Subcutaneous abdominal adipose tissue (tissue), 5 donors: ENCODE data around the gene THBD.

ENCODE experiments used
- H3K27ac ChIP-seq: one replicate; pipeline ENCODE4 v1.7.0; 2013; ENCODE audit warnings: low read depth, mild to moderate bottlenecking, inconsistent platforms, low read length, moderate library complexity
- H3K27me3 ChIP-seq, 5 donors: one replicate each; pipeline ENCODE4 v1.7.0; 2013; ENCODE audit warnings: low read length in 5 of 5, inconsistent platforms in 1 of 5; ENCODE audit not compliant: control insufficient read depth in 5 of 5, insufficient read depth in 4 of 5
- H3K36me3 ChIP-seq, 5 donors: one replicate each; pipeline ENCODE4 v1.7.0; 2013; ENCODE audit warnings: low read length in 5 of 5; ENCODE audit not compliant: control insufficient read depth in 5 of 5, insufficient read depth in 5 of 5
- H3K4me1 ChIP-seq, 5 donors: one replicate each; pipeline ENCODE4 v1.7.0; 2013; ENCODE audit warnings: low read length in 5 of 5, mild to moderate bottlenecking in 3 of 5, moderate library complexity in 1 of 5; ENCODE audit not compliant: control insufficient read depth in 5 of 5, insufficient read depth in 5 of 5
- H3K4me3 ChIP-seq, 5 donors: one replicate each; pipeline ENCODE4 v1.7.0; 2013; ENCODE audit warnings: low read length in 5 of 5, low read depth in 1 of 5
- H3K9ac ChIP-seq, 5 donors: one replicate each; pipeline ENCODE4 v1.7.0; 2013; ENCODE audit warnings: low read length in 5 of 5, mild to moderate bottlenecking in 4 of 5, moderate library complexity in 3 of 5
- H3K9me3 ChIP-seq, 5 donors: one replicate each; pipeline ENCODE4 v1.7.0; 2013; ENCODE audit warnings: low read length in 5 of 5; ENCODE audit not compliant: control insufficient read depth in 5 of 5
- donor health status: healthy.
- donor health status: healthy.
- donor health status: healthy.
- donor health status: healthy.
- donor health status: healthy.

The THBD gene

GRCh38 chr20:23063168-23063567 lies 13.7 kb upstream of the THBD start:
- peaks cover 4 to 33% (median 24%) of the 10 kb centered on the region in 5 donors for H3K4me1 ChIP-seq
- H3K9ac ChIP-seq: no peak overlapping the region
- no peaks in the 10 kb centered on the region for H3K27me3 ChIP-seq
- H3K4me3 ChIP-seq: no peak overlapping the region
- no peaks in the 10 kb centered on the region for H3K36me3 ChIP-seq
- H3K27ac ChIP-seq: no peak overlapping the region
- H3K9me3 ChIP-seq: no peaks in the 10 kb centered on the region

- H3K4me1 ChIP-seq: peaks cover 4 to 33% (median 24%) of the 10 kb centered on the region in 5 donors
- H3K9ac ChIP-seq: no peak overlapping the region
- H3K9me3 ChIP-seq: no peaks in the 10 kb centered on the region
- H3K27ac ChIP-seq: no peak overlapping the region
- H3K27me3 ChIP-seq: no peaks in the 10 kb centered on the region
- no peak overlapping the region for H3K4me3 ChIP-seq
- no peaks in the 10 kb centered on the region for H3K36me3 ChIP-seq
These were observed 13.2 kb upstream of the THBD start for GRCh38 chr20:23062632-23063031.

GRCh38 chr20:23061734-23062561 lies 12.5 kb upstream of the THBD start:
- H3K27ac ChIP-seq: peak overlapping the region; percentile 16

GRCh38 chr20:23061262-23061661 lies 11.8 kb upstream of the THBD start:
- Histone ChIP-seq H3K9me3 (peaks cover 0 to 4% (median 3%) of the 10 kb centered on the region in 5 donors), H3K9ac (no peak overlapping the region), H3K4me1 (peaks cover 4 to 33% (median 24%) of the 10 kb centered on the region in 5 donors), H3K27ac (peak overlapping the region; percentile 16), H3K27me3 (no peaks in the 10 kb centered on the region), H3K36me3 (no peaks in the 10 kb centered on the region), H3K4me3 (no peak overlapping the region)

More at GRCh38 chr20:23061734-23062561, 12.5 kb upstream of the THBD start:
- Histone ChIP-seq H3K9ac (no peak overlapping the region), H3K4me3 (no peak overlapping the region), H3K27me3 (no peaks in the 10 kb centered on the region), H3K36me3 (no peaks in the 10 kb centered on the region), H3K4me1 (peaks cover 4 to 33% (median 24%) of the 10 kb centered on the region in 5 donors), H3K9me3 (peaks cover 0 to under 1% (median 0%) of the 10 kb centered on the region in 5 donors)

- Histone ChIP-seq H3K4me1 (peaks cover 4 to 33% (median 24%) of the 10 kb centered on the region in 5 donors), H3K9ac (no peak overlapping the region), H3K27ac (no peak overlapping the region), H3K9me3 (peaks cover 0 to 4% (median 3%) of the 10 kb centered on the region in 5 donors), H3K4me3 (no peak overlapping the region), H3K36me3 (no peaks in the 10 kb centered on the region), H3K27me3 (no peaks in the 10 kb centered on the region)
These were observed 11.2 kb upstream of the THBD start for GRCh38 chr20:23060629-23061028.

GRCh38 chr20:23059846-23060245 lies 10.4 kb upstream of the THBD start:
- Histone ChIP-seq H3K4me3 (no peak overlapping the region), H3K27ac (no peak overlapping the region), H3K9ac (no peak overlapping the region), H3K9me3 (peaks cover 0 to 4% (median 3%) of the 10 kb centered on the region in 5 donors), H3K4me1 (peaks cover 4 to 33% (median 24%) of the 10 kb centered on the region in 5 donors), H3K36me3 (no peaks in the 10 kb centered on the region), H3K27me3 (no peaks in the 10 kb centered on the region)

GRCh38 chr20:23059001-23059400 lies 9.5 kb upstream of the THBD start:
- Histone ChIP-seq H3K9ac (no peak overlapping the region), H3K4me3 (no peak overlapping the region), H3K27ac (no peak overlapping the region), H3K4me1 (peaks cover 4 to 33% (median 24%) of the 10 kb centered on the region in 5 donors), H3K27me3 (no peaks in the 10 kb centered on the region), H3K9me3 (peaks cover 0 to 4% (median 3%) of the 10 kb centered on the region in 5 donors), H3K36me3 (no peaks in the 10 kb centered on the region)

- Histone ChIP-seq H3K27me3 (no peaks in the 10 kb centered on the region), H3K4me1 (peaks cover 4 to 33% (median 24%) of the 10 kb centered on the region in 5 donors), H3K27ac (no peak overlapping the region), H3K36me3 (no peaks in the 10 kb centered on the region), H3K9ac (no peak overlapping the region), H3K9me3 (peaks cover 0 to 4% (median 3%) of the 10 kb centered on the region in 5 donors), H3K4me3 (no peak overlapping the region)
These were observed 8.8 kb upstream of the THBD start for GRCh38 chr20:23058240-23058639.

GRCh38 chr20:23052904-23053303 lies 3.4 kb upstream of the THBD start:
- no peak overlapping the region for H3K4me3 ChIP-seq
- no peaks in the 10 kb centered on the region for H3K36me3 ChIP-seq
- H3K4me1 ChIP-seq: peaks cover 0 to 36% (median 34%) of the 10 kb centered on the region in 5 donors
- H3K9ac ChIP-seq: no peak overlapping the region
- H3K27ac ChIP-seq: no peak overlapping the region
- peaks cover 0 to 4% (median 3%) of the 10 kb centered on the region in 5 donors for H3K9me3 ChIP-seq
- H3K27me3 ChIP-seq: peaks cover 4 to 29% (median 14%) of the 10 kb centered on the region in 5 donors

GRCh38 chr20:23050847-23051627 lies 1.6 kb upstream of the THBD start:
- peak overlapping the region in 3 of 5 donors; percentile 63 to 83 (median 69) for H3K9ac ChIP-seq
- peaks cover 14 to 38% (median 21%) of the 10 kb centered on the region in 5 donors for H3K27me3 ChIP-seq

More at GRCh38 chr20:23050847-23051627, 1.6 kb upstream of the THBD start:
- Histone ChIP-seq H3K36me3 (no peaks in the 10 kb centered on the region), H3K4me3 (peak overlapping the region; percentile 58 to 78 (median 72)), H3K9me3 (no peaks in the 10 kb centered on the region), H3K4me1 (peaks cover 0 to 53% (median 50%) of the 10 kb centered on the region in 5 donors), H3K27ac (peak overlapping the region; percentile 50)
